ENCODE data around the gene SEC14L5.

SEC14L5 gene

GRCh38 chr16:5016967-5017677 is 59.0 kb downstream of the SEC14L5 start:
- DNase-seq, result no peak

GRCh38 chr16:5017678-5017969 is 59.5 kb downstream of the SEC14L5 start:
- DNase-seq, result no peak

DNA sequence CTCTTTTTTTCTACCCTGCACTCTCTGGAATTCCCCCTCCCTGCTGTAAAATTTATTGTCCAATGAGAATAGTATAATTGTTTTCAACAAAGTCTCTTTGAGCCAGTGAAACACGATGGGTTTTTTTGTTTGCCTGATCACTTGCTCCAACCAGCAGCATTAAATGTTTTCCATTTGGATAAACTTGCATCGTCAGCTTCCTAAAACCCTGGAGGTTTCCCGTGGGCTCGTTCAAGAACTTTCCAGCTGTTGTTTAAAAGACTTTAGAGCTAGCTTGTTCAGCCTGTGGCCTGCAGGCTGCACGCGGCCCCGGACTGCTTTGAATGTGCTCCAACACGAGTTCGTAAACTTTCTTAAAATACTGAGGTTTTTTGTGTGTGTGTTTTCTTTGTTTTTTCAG is 60.7 kb downstream of the SEC14L5 start:
- DNase-seq, result no peak

DNA sequence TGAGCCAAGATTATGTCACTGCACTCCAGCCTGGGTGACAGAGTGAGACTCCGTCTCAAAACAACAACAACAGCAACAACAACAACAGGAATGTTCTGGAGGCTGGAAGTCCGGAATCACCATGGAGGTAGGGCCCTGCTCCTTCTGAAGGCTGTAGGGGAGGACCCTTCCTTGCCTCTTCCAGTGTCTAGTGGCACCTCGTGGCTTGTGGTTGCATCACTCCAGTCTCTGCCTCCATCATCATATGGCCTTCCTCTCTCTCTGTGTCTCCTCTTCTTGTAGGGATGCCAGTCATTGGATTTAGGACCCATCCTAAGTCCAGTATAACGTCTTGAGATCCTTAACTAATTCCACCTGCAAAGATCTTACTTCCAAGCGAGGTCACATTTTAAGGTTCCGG is 61.6 kb downstream of the SEC14L5 start:
- DNase-seq, result no peak

DNA sequence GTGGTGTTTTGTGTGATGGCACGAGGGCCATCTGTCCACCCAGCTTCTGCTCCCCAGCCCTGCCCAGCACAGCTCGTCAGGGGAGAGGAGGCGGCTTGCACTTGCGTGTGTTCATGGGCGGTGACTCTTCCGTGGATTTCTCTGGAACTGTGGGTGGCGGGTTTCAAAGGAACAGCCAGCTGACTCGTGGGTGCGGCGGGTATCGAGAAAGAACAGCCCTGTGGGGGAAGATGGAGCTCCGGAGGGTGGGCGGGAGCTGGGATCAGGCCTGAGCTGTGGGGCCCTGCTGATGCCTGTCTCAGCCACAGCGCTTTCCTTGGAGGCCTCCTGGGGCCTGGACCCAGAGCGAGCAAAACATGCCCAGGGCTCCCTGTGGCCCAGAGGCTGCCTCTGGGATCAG is 62.4 kb downstream of the SEC14L5 start:
- DNase-seq, result no peak

- no peak for DNase-seq
These were observed 64.4 kb downstream of the SEC14L5 start for GRCh38 chr16:5022521-5022920.

DNA sequence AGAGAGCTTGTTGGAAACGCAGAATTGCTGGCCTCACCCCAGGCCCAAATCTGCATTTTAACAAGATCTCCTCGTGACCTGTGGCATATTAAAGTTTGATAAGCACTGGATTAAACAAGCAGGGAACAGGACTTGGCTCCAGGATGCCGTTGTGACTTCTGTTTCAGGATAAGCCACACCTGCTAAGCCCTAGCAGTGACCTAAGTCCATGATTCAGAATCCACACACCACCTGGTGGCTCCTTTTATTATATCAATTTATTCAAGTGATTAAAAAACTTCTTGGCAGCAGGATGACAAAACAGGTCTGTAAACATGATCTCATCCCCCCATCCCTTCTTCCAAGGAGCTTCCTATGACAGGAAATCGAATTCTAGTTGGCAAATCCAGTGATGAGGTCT is 66.5 kb downstream of the SEC14L5 start:
- no peak for DNase-seq

DNA sequence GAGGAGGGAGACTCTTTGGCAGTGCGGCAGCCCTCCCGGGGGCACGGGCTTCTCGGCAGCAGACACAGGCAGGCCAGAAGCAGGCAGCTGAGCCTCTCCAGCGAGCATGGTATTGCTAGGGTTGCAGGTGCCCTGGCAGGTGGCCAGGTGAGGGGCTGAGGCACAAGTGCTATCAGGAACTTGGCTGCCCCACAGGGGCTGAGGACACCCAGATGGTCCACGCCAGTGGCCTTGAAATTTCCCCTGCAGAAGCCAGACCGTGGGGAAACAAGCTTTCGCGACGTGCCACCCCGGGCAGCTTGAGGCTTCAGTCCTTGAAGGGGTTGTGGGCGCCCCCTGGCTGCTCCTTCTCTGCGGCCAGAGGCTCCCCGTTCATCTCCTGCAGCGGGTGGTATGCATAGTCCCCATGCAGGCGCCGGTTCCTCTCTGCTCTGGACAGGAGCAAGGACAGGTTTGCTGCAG is 67.1 kb downstream of the SEC14L5 start:
- DNase-seq, result peak; percentile 30

GRCh38 chr16:5026664-5027063 is 68.5 kb downstream of the SEC14L5 start:
- DNase-seq, result no peak

GRCh38 chr16:5027086-5027485 is 69.0 kb downstream of the SEC14L5 start:
- DNase-seq, result no peak

- no peak for DNase-seq
These were observed 69.6 kb downstream of the SEC14L5 start for GRCh38 chr16:5027575-5028235.

- DNase-seq, result no peak
These were observed 70.9 kb downstream of the SEC14L5 start for GRCh38 chr16:5028950-5029475.

GRCh38 chr16:5030251-5030870 is 72.2 kb downstream of the SEC14L5 start:
- no peak for DNase-seq

- DNase-seq, result no peak
These were observed 73.5 kb downstream of the SEC14L5 start for GRCh38 chr16:5031601-5032000.

DNA sequence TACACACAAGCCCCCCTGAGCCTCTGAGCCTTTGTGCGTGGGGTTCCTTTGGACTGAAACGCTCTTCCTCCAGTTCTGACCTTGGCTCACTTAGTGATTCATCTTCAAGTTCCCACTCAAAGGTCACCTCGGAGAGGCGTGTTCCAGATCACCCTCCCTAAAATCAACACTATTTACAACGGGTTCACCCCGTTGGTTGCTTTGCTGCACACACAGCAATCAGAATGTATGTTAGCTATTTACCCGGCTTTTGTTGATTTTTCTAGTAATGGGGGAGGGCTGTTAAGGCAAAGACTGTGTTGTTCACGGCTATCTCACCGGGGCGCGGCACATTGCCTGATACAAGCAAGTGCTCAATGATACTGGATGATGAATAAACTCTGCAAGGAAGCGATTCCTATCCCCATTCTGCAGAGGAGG is 74.6 kb downstream of the SEC14L5 start:
- no peak for DNase-seq

DNA sequence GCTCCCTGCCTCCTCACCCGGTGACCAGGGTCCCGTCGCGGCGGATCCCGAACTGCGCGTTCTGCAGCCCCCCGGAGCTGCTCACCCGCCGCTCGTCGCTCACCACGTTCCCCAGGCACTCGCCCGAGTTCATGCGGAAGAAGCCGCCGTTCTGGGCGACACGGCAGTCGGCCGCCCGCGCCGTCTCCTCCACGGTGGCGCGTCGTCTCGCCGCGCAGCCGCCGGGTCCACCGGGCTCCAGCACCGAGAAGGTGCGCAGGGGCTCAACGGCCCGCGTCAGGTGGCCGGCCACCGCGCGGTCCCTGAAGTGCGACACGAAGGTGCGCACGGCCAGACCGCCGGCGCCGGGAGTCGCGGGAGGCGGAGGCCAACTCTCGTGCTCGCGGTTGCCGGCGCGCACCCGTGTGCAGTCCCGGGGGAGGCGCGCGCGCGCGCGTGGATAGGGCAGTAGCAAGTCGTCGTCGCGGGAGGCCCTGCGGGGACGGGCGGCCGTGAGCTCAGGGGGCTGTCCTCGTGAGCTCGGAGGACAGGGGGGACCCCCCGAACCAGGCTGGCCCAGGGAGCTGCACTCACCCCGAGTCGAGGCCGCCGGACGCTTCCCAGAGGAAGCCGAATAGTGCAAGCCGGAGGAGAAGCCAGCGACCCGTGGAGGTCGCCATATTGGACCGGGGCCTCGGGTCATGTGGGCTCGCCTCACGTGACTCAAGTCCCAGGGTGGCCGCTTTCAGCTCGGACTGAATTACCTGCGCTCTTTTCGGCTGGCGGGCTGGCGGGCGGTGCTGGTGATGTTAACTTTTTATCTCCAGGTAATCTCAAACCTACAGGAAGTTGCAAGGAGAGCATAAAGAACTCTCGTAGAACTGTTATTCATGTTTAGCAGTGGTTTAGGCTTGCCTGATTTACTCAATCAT is 75.4 kb downstream of the SEC14L5 start, which contains the start of gene NAGPA:
Gene NAGPA, minus strand, starts transcription at position 680 of the 911 bp plus-strand sequence. Its CDS starts 21 bp downstream, at position 659.
- DNase-seq, result no peak

DNA sequence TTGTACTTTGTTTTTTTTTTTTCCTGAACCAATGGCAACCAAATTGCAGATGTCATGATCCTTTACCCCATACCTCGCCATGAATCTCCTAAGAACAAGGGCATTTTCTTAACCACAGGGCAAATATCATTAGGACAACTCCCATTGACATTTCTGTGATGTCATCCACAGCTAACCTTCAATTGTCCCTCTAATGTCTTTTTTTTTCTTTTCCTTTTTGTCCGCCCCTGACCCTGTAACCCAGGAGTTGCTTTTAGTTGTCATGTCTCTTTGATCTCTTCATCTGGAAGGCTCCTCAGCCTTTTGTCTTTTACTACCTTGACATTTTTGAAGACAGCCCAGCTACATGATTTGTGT is 76.0 kb downstream of the SEC14L5 start:
- no peak for DNase-seq

- DNase-seq, result no peak
These were observed 77.7 kb downstream of the SEC14L5 start for GRCh38 chr16:5035909-5036227.

- no peak for DNase-seq
These were observed 78.4 kb downstream of the SEC14L5 start for GRCh38 chr16:5036228-5037156.

- DNase-seq, result no peak
These were observed 82.3 kb downstream of the SEC14L5 start for GRCh38 chr16:5040451-5040850.

GRCh38 chr16:5041600-5042133 is 83.5 kb downstream of the SEC14L5 start:
- DNase-seq, result no peak
